Fibroblast of the conjunctiva (primary cell): ENCODE results near the gene ACE2.
"Not testable (repeated sequence)": the region's sequence is repeated elsewhere in the genome, so short reads cannot be mapped to it uniquely, and the experiment has no call there.

Experiments used
- DNase-seq: peaks from one replicate; pipeline ENCODE4 v3.0.0-alpha.2; 2010; ENCODE audit warnings: low read depth

ACE2 gene

GRCh38 chrX:15600745-15601144 is at the start of gene ACE2:
Gene ACE2 (minus strand): TSS chrX:15600960. CDS start chrX:15600911, 49 bp downstream.
- DNase-seq = no peak

DNA sequence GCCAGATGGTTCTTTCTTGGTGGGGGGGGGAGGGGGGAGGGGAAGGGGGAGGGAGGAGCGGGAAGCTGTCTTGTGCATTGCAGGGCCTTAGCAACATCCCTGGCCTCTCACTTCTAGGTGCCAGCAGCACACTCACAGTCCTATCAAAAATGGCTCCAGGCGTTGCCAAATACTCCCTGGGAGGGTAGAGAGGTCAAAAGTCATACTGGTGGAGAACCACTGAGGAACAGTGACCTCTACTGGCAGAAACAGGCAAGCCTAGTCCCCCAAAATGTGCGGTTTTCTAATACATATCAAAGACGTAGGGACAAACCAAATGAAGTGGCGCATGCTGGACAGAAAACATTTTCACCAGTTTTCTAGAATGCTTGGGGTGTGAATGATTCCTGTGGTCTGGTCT is 46.8 kb upstream of the ACE2 start:
- DNase-seq = not testable (repeated sequence)

DNA sequence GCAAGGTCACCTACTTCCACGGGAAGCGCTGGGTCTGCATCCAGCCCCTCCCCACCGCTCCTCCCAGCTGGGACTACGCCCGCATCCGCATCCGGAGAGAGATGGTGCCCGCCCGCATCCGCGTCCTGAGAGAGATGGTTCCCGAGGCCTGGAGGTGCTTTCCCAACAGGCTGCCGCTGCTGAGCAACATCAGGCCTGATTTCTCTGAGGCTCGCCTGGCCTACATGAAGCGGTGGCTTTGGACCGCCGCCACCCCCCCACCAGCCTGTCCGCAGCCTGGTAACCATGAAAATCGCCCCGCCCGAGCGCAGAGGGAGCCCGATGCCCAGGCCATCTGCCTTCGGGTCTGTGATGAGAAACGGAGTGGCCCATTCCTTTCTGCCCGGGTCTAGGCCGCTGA is 45.8 kb upstream of the ACE2 start:
- DNase-seq = no peak

- no peak for DNase-seq
These were observed 45.3 kb upstream of the ACE2 start for GRCh38 chrX:15646031-15646430.

- no peak for DNase-seq
These were observed 44.5 kb upstream of the ACE2 start for GRCh38 chrX:15645266-15645665.

GRCh38 chrX:15644560-15644872 is 43.8 kb upstream of the ACE2 start:
- DNase-seq = no peak

- no peak for DNase-seq
These were observed 43.2 kb upstream of the ACE2 start for GRCh38 chrX:15643786-15644559.

DNA sequence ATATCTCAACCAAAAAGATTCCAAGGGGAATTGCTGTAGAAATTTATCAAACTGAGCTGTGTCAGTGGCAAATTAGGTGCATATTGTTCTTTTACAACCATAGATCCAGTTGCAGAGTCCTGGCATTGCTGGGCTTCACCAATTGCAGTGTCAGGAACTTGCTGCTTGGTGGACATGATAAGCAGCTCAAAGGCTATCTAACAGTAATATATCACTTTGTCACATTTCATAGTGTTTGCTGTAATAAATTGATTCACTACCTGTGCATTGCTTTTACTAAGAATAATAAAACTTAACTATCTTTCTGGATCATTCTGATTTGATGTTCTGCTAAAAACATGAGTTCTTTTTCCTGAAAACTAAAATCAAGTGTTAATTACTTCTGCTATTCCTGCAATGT is 30.9 kb upstream of the ACE2 start:
- DNase-seq = no peak

- DNase-seq = no peak
These were observed 22.3 kb upstream of the ACE2 start for GRCh38 chrX:15623054-15623453.

- no peak for DNase-seq
These were observed 18.4 kb upstream of the ACE2 start for GRCh38 chrX:15619053-15619755.

- DNase-seq = no peak
These were observed 16.4 kb upstream of the ACE2 start for GRCh38 chrX:15617111-15617510.

GRCh38 chrX:15616531-15616930 is 15.8 kb upstream of the ACE2 start:
- no peak for DNase-seq

- DNase-seq = no peak
These were observed 6.3 kb upstream of the ACE2 start for GRCh38 chrX:15607067-15607466.

- DNase-seq = no peak
These were observed 5.4 kb upstream of the ACE2 start for GRCh38 chrX:15606136-15606535.

- DNase-seq = no peak
These were observed 4.5 kb upstream of the ACE2 start for GRCh38 chrX:15605226-15605625.

DNA sequence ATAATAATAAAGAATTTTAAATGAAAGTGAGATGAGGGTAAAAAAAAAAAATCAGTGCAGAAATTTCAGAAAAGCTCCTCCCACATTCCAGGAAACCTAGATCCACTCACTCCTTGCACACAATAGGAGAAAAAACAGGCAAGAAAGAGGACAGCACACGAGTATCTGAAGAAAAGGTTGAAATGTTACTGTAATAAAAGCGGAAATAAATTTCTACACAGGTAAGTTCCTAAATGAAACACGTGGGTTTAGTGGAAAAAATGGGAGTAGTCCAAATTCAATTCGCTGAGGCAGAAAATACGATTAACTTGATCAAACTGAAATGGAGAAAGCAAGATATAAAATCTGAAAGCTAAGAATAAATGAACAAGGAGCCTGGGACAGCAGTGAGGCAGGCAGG is 2.0 kb upstream of the ACE2 start:
- DNase-seq = no peak

GRCh38 chrX:15601932-15602331 is 1.2 kb upstream of the ACE2 start:
- no peak for DNase-seq

- no peak for DNase-seq
These were observed 711 bp downstream of the ACE2 start for GRCh38 chrX:15600049-15600448.

DNA sequence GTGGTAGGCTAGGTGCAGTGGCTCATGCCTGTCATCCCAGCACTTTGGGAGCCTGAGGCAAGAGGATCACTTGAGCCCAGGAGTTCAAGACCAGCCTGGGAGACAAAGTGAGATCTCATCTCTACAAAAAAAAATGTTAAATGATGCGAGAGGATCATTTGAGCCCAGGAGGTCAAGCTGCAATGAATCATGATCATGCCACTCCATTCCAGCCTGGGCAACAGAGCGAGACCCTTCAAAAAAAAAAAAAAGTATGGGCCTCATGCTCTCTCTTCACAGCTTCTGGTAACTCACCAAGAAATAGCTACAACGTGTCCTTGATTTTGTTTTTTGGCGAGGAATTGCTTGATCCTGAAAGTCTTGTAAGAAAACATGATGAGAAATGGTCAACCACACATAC is 1.3 kb downstream of the ACE2 start:
- no peak for DNase-seq

- DNase-seq = no peak
These were observed 2.7 kb downstream of the ACE2 start for GRCh38 chrX:15598026-15598425.

DNA sequence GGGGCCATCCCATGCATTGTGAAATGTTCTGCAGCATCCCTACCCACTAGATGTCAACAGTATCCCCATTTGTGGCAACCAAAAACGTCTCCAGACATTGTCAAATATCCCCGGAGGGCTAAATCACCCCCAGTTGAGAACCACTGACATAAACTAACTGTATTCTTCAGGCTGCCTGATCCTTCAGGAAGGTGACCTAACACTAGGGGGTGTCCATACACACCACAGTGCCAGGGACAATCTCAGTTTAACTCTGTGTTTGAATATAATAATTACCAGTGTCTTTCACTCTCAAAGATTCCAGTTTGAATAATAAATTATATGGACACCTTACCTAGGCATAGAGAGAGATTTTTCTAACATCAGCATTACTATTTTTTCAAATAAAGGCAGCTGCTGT is 6.4 kb downstream of the ACE2 start:
- DNase-seq = no peak

DNA sequence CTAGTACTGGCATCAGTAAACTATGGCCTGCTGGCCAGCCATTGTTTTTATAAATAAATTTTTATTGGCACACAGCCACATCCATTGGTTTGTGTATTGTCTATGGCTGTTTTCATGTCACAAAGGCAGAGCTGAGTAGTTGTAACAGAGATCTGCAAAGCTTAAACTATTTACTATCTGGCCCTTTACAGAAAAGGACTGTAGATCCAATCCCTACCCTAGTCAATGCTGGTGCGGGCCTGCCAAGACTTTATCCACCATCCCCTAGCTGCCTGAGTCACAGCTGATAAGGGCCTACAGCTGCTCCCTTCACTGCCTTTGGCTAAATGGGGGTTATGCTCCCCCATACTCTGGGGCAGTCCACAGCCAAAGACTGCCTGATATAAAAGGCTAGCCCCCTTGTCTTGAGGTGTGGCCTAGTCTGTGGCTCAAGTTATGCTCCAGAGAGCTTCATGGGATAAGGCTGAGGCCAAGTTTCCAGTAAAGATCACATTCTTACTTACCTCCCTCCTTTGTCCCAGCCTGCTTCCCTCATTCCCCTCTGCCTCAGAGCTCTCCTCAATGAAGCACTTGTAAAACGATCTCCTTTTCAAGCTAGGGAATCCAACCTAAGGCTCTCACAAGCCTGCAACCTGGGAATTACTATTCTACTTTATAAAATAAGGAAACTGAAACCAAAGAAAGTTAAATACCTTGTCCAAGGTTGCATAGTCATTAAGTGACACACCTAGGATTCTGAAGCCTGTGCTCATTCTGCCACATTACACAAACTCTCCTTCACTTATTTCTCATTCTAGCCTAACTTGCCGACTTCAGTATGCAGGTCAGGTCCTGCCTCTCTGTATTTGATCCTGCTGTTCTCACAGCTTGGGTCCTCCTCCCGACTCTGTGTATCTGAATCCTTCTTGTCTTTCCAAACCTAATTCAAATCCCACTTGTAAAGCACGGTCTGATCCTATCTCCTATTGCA is 20.7 kb downstream of the ACE2 start:
- no peak for DNase-seq

- DNase-seq = no peak
These were observed 24.7 kb downstream of the ACE2 start for GRCh38 chrX:15576019-15576418.
